Measurements from ENCODE around the gene TUT1. TPM values are rescaled to one million over a fixed set of nuclear protein-coding genes. Genes with fewer than 3 reads are reported as not detected.

The TUT1 gene
- total RNA-seq, 1 donor from 2014 or later = 14.7 TPM

- peak; percentile 0 for ATAC-seq (ENCODE audit: poor library complexity)
- intact Hi-C loops (cut with DNase I) = loop anchor here (5.0 kb wide), 1 partner anchor 150 kb away; no protein-coding TSS in a partner anchor
- peak; percentile 62 for DNase-seq
Observed at GRCh38 chr11:62546929-62547625, 44.2 kb downstream of the TUT1 start.

- DNase-seq (peak; percentile 93), ATAC-seq (ENCODE audit: poor library complexity) (peak; percentile 77)
- intact Hi-C loops (cut with DNase I) = loop anchor here (5.0 kb wide), 1 partner anchor 149 kb away; no protein-coding TSS in a partner anchor
Observed at GRCh38 chr11:62546244-62546928, 44.9 kb downstream of the TUT1 start, which contains the start of gene AHNAK. Gene AHNAK, minus strand, starts transcription at chr11:62546806. Its CDS starts 10,708 bp downstream, at chr11:62536098.

DNA sequence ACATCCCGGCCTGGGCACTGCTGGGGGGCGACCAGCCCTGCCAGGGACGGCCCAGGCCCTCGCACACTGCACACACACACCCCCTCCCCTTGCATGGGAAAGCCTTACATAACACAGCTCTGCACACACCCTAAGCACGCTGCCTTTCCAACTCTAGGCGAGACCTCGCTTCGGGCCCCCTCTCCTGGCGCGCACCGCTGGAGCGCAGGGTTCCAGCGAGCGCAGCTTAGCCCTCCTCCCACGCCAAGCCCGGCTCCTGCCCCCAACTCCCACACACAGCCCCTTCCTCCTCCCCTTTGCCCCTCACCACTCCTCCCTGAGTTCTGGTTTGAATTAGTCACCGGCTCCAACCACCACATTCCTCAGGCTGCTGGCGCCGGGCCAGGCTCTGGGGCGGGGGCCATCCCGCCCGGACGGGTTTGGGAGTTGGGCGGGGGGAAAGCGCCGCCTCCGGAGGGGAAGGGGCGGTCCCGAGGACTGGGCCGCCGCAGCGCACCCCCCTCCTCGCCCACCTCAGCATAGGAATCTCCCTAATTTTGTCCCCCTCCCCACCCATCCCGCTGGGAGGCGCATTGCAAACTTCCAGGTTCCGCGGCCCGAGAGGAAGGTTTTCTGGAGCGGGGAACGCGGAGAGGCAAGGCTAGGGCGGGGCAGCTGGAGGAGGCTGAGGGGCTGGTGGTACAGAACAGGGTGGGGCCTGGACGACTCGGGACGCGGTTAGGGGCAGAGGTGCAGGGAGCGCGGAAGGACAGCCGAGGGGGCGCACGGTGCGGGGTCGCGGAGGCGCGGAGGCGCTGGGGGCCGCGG is 45.7 kb downstream of the TUT1 start:
- intact Hi-C loops (cut with DNase I) = loop anchor here (5.0 kb wide), 1 partner anchor 148 kb away; no protein-coding TSS in a partner anchor
- ATAC-seq (ENCODE audit: poor library complexity) (peak; percentile 70), DNase-seq (peak; percentile 96)

DNA sequence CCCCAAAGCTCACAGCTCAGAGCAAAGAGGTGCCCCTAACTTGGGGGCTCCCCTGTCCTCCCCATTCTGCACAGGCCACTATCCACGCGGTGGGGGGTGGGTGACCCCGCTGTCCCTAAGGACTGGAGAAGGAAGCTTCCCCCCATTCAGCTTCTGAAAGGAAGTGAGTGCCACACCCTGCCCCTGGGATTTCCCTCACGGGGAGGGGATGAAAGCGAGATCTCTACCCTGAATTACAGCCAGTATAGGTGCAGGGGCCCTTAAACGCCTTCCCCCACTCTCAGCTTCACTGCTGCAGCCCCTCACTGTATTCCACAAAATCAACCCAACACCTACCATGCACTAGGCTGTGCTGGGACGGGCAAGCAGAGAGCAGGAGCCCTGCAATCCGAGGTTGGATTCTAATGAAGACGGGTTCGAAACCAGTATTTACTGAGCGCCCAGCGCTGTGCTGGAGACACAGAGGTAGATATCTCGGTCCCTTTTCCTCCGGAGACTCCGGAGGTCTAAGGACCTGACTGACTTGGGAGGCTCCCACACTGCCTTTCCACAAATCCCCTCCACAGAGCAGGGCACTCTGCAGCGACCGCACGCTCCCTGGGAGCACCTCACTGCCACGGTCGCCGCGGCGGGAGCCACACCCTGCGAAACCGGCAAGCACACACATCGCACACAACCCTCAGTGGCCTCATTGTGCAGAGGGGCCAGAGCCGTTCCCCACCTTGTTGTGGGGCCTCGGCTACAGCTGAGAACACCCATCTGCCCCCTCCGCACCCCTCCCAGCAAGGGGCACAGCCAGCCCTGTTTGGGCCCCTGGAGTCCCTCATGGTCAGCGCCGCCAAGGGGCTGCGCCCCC is 46.5 kb downstream of the TUT1 start:
- intact Hi-C loops (cut with DNase I) = loop anchor here (5.0 kb wide), 3 partner anchors 38 to 148 kb away; no protein-coding TSS in a partner anchor
- ATAC-seq (ENCODE audit: poor library complexity) (no peak), DNase-seq (peak; percentile 67)

DNA sequence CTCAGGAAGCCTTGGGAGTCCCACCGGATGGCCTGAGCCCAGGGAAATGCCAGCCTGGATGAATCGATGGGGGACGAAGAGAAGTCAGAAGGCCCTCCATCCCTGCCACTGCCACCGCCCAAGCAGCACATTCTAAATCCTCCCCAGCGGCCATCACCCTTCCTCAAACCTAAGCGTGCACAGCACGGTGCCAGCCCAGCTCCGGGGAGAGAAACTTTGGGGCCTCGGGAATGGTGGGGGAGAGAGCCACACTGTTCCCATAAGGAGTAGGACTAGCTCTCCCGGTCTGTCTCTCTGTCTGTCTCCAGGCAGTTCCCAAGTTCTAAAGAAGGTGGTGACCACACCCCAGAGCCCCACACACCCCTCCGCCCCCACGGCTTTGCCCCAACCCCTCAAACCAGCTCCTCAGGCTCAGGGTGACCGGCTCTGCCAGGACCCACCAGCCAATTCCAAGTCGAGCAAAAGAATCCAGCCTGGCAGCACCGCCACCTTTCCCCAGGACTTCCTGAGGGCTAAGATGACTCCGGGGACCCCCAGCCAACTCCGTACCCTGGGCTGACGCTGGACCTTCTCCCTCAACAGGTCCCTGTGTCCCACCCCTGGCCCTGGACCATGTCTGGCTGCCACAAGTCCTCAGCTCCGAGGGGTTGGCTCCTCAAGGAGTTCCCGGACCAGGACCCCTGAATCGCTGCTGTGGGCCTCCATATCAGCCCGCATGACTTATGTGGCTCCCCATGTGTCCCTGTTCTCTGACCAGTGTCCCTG is 47.5 kb downstream of the TUT1 start:
- intact Hi-C loops (cut with DNase I) = loop anchor here (5.0 kb wide), 2 partner anchors 37 to 117 kb away; no protein-coding TSS in a partner anchor
- DNase-seq (no peak), ATAC-seq (ENCODE audit: poor library complexity) (no peak)

GRCh38 chr11:62542750-62543567 is 48.4 kb downstream of the TUT1 start:
- intact Hi-C loops (cut with DNase I) = loop anchor here (5.0 kb wide), 2 partner anchors 36 to 116 kb away; no protein-coding TSS in a partner anchor
- DNase-seq (peak; percentile 91), ATAC-seq (ENCODE audit: poor library complexity) (peak; percentile 34)

DNA sequence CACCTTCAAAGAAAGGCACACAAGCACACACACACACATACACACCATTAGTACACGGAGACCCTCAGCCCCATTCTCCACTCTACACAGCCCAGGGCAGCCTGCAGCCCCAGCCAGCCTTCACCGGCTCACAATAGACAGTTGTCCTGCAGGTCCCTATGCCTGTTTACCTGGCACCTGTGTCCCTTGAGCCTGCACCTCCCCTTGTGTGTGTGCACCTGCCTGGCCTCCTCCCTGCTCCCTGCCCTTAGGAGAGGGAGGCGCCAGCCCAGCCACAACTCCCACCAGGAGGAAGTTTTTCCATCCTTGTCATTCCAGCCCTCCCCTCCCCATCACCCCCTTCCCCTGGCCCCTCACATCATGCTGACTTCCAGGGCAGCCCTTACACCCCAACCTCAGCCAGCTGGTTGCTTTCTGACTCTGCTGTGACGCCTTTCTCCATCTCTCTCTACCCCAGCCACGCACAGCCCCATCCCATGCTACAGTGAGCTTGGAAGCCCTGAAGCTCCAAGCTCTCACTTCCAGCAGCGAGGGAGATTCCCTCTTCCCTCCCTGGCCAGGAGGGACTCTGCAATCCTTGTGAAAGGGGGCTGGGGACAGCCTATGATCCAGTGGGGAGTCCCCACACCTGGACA is 49.1 kb downstream of the TUT1 start:
- DNase-seq (no peak), ATAC-seq (ENCODE audit: poor library complexity) (no peak)
- intact Hi-C loops (cut with DNase I) = loop anchor here (5.0 kb wide), 2 partner anchors 35 to 115 kb away; no protein-coding TSS in a partner anchor

- intact Hi-C loops (cut with DNase I) = loop anchor here (5.0 kb wide), 2 partner anchors 34 to 114 kb away; no protein-coding TSS in a partner anchor
- ATAC-seq (ENCODE audit: poor library complexity) = peak; percentile 0
- DNase-seq = peak; percentile 69
Observed at GRCh38 chr11:62540804-62541701, 50.3 kb downstream of the TUT1 start.

DNA sequence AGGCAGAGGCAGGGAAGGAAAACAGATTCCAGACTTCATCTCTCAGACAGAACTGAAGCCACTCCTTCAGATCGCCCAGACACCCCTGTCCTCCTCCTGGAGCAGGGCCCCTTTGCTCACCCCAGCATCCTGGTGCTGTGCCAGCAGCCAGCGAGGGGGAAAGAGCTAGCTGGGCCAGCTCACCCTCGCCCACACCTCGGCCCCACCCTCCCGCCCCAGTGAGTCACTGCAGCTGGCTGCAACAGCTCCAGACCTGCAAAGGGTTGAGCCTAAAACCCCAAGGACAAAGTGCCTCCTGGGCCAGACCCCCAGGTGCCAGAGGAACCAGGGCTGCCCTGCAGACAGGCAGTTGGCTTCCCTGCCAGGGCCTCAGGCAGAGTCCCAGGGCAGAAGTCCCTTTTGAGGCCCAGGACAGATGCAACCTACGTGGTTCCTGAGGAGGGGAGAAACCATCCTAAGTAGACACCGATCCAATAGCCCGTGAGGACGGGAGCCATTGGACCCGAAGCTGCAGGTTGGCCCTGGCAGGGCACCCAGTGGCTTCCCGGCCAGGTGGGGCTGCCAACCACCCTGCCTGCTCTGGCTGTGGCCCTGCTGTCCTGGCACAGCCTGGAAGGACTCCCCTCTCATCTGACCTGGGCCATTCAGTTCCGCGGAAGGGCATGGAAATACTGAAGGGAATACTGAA is 51.9 kb downstream of the TUT1 start:
- intact Hi-C loops (cut with DNase I) = no loop called here
- DNase-seq (peak; percentile 76), ATAC-seq (ENCODE audit: poor library complexity) (peak; percentile 36)

DNA sequence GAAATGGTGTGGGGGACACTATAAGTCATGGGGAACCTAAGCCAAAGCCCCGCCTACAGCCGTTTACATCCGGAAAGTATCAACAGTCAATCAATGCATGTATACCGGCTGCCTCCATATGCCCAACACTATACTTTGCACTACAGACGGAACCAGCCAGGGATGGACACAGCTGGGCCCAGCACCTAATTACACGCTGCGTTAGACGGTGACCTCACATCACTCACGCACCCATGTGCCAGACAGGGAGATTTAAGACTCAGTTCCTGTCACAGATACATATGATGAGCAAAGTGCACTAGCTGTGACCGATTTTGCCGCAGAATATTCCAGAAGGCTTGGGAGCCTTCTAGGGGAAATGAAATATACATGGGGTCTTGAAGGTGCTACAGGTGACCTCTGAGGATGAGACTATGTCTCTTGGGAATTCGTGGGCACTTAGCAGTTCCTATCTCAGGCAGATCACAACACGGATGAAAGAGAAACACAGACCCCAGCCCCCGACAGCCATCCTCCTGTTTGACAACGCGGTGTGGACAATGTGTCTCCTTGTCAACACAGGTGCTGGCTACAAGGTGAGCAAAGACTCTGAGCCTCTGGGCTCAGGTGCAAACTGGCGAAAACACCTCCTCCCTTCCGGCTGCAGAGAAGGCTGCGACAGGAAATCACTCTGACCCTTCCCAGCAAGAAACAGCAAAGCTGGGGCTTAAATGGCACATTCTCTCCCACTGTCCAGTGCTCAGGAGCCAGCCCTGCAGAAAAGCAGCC is 52.7 kb downstream of the TUT1 start:
- no peak for ATAC-seq (ENCODE audit: poor library complexity)
- intact Hi-C loops (cut with DNase I) = no loop called here
- no peak for DNase-seq

DNA sequence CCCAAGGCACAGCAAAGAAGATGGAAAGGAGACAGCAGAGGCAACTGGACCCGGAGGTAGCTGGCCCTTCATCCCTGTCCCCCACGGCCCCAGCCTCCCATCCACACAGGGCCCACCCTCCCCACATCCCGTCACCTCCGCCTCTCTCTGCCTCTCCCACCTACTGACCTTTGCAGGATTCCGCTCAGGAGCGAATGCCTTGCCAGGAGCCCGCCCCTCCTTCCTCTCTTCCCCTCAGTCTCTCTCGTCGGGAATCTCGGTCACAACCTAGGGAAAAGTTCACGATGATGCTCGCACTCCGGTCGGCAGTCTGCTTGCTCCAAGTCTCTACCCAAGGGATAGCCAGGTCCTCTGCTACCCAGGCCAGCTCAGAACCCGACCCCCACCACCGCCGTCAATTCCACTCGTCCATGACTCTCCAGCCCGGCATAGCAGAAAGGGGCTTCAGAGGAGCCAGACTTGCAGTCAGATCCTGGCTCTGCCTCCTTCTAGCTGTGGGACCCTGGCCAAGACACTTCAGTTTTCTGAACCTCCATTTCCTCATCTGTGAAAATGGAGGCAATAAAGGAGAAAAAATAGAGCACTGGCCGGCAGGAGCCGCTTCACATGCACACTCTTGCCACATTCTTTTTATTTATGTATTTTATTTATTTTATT is 54.9 kb downstream of the TUT1 start:
- intact Hi-C loops (cut with DNase I) = no loop called here
- DNase-seq = peak; percentile 51
- ATAC-seq (ENCODE audit: poor library complexity) = no peak

DNA sequence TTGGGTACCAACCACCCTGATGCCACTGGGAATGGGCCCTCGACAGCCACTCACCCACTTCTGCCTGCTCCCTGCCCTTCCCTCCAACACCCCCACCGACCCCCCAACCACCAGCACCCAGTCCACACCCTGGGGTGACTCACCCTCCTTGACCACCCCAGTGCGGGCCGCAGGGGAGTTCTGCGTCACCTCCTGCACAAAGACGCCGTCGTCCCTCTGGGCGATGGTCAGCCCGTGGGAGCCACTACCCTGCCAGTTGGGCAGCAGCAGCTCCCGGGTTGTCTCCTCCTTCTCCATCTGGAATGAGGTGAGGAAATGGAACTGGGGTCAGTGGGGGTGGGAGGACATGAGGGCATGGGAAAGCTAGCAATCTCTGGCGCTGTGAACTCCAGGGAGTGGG is 55.5 kb downstream of the TUT1 start:
- DNase-seq (peak; percentile 26), ATAC-seq (ENCODE audit: poor library complexity) (no peak)
- intact Hi-C loops (cut with DNase I) = no loop called here

DNA sequence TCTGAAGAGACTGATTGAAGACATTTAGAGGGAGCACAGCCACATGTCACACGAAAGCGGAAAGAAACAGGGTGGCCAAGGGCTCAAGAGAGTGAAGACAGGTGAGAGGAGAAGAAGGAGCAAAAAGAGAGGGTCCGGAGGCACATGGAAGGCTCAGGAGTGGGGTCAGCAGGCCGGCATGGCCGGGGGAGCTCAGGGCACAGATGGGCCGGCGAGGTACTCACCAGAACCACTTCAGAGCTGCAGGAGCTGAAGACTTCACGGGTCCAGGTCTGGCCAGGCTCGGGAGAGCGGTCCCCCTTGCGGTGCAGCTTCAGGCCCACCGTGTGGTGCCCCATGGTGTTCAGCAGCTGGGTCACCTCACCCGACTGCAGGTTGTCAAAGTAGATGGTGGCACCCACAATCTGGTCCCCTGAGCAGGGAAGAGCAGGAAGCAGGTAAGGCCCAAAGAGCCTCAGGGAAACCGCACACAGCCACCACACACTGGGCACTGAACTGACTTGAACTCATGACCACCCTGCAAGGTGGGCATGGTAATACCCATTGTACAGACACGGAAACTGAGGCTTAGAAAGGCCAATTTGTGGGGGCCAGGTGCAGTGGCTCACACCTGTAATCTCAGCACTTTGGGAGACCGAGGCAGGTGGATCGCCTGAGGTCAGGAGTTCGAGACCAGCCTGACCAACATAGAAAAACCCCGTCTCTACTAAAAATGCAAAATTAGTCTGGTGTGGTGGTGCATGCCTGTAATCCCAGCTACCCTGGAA is 56.4 kb downstream of the TUT1 start:
- ATAC-seq (ENCODE audit: poor library complexity) = no peak
- intact Hi-C loops (cut with DNase I) = no loop called here
- peak; percentile 24 for DNase-seq

Data from Right ventricle myocardium superior (tissue), 1 donor.